IMR-90 (cell line): ENCODE measurements around the gene RASSF9. TPM values are rescaled to one million over a fixed set of nuclear protein-coding genes. Genes with fewer than 3 reads are reported as not detected.

Source experiments
- ATAC-seq: fragments of 200-7000 bp; cut with Tn5 transposase; 2 replicates; pipeline ENCODE4 v1.9.1; 2020; ENCODE audit warnings: low read depth, mild to moderate bottlenecking, moderate library complexity
- BruUV-seq: library from RNA; stranded (reverse); fragments of 400-500 nt; replicated peaks from 2 replicates; lab custom pipeline; 2021; lab: Mats Ljungman, UMichigan
- CTCF ChIA-PET: fragments of 300-600 bp; formaldehyde crosslinking; extraction: SDS; loops from one replicate; lab custom pipeline; 2021; ENCODE audit warnings: antibody characterized with exemption; lab: Yijun Ruan, JAX
- POLR2A ChIA-PET: fragments of 300-600 bp; sonication (Branson Sonifier 250); formaldehyde crosslinking; loops from one replicate; lab custom pipeline; 2022; ENCODE audit warnings: antibody characterized with exemption; ENCODE audit not compliant: unreplicated experiment; lab: Charles Lee
- DNase-seq: peaks from one replicate; pipeline ENCODE4 v3.0.0; 2013
- H2AFZ ChIP-seq: replicated peaks from 2 replicates; pipeline ENCODE3; 2013; ENCODE audit warnings: low read length, mild to moderate bottlenecking; ENCODE audit not compliant: poor library complexity
- H2AK5ac ChIP-seq: 2 replicates; pipeline ENCODE4 v1.6.1; 2013; ENCODE audit warnings: low read depth, low read length, inconsistent platforms
- H2AK9ac ChIP-seq: replicated peaks from 2 replicates; pipeline ENCODE3; 2013; ENCODE audit warnings: mild to moderate bottlenecking, low read depth, low read length, moderate library complexity; ENCODE audit not compliant: poor library complexity
- H2BK120ac ChIP-seq: 2 replicates; pipeline ENCODE4 v1.6.1; 2013; ENCODE audit warnings: low read depth, low read length, inconsistent platforms
- H2BK15ac ChIP-seq: 3 replicates; pipeline ENCODE4 v1.6.1; 2013; ENCODE audit warnings: low read depth, low read length, inconsistent platforms
- H2BK20ac ChIP-seq: 2 replicates; pipeline ENCODE4 v1.6.1; 2013; ENCODE audit warnings: low read depth, mild to moderate bottlenecking, inconsistent platforms, low read length, moderate library complexity
- H2BK5ac ChIP-seq: 2 replicates; pipeline ENCODE4 v1.6.1; 2013; ENCODE audit warnings: mild to moderate bottlenecking, low read depth, low read length, inconsistent platforms; ENCODE audit not compliant: poor library complexity, severe bottlenecking
- H3K14ac ChIP-seq: replicated peaks from 2 replicates; pipeline ENCODE4 v1.6.1; 2013; ENCODE audit warnings: low read depth, low read length, inconsistent platforms
- H3K18ac ChIP-seq: 2 replicates; pipeline ENCODE4 v1.6.1; 2013; ENCODE audit warnings: low read depth, low read length, control low read depth
- H3K23ac ChIP-seq: 2 replicates; pipeline ENCODE4 v1.6.1; 2013; ENCODE audit warnings: low read depth, low read length, inconsistent platforms
- H3K27ac ChIP-seq: 2 replicates; pipeline ENCODE4 v1.5.1; 2013; ENCODE audit warnings: mild to moderate bottlenecking, control low read depth, low read length; ENCODE audit not compliant: insufficient read depth
- H3K27me3 ChIP-seq: 2 replicates; pipeline ENCODE4 v1.6.1; 2013; ENCODE audit warnings: low read length; ENCODE audit not compliant: control insufficient read depth, insufficient read depth
- H3K36me3 ChIP-seq: 2 replicates; pipeline ENCODE4 v1.6.1; 2013; ENCODE audit warnings: low read length, mixed read lengths; ENCODE audit not compliant: control insufficient read depth, insufficient read depth
- H3K4ac ChIP-seq: 2 replicates; pipeline ENCODE4 v1.6.1; 2013; ENCODE audit warnings: low read depth, low read length, inconsistent platforms
- H3K4me1 ChIP-seq: 2 replicates; pipeline ENCODE4 v1.6.1; 2013; ENCODE audit warnings: low read length, mixed read lengths; ENCODE audit not compliant: control insufficient read depth, insufficient read depth
- H3K4me2 ChIP-seq: 2 replicates; pipeline ENCODE4 v1.6.1; 2013; ENCODE audit warnings: low read depth, mild to moderate bottlenecking, control low read depth, low read length, moderate library complexity
- H3K4me3 ChIP-seq: 2 replicates; pipeline ENCODE4 v1.5.1; 2013; ENCODE audit warnings: low read depth, mild to moderate bottlenecking, control low read depth, low read length, moderate library complexity; ENCODE audit not compliant: insufficient read depth
- H3K56ac ChIP-seq: 2 replicates; pipeline ENCODE4 v1.6.1; 2013; ENCODE audit warnings: low read length, inconsistent platforms; ENCODE audit not compliant: insufficient read depth; ENCODE audit errors: extremely low read depth
- H3K79me1 ChIP-seq, 2 experiments: 2 replicates each; pipeline ENCODE4 v1.6.1; 2013; ENCODE audit warnings: low read length in 2 of 2, inconsistent platforms in 1 of 2, low read depth in 1 of 2
- H3K9ac ChIP-seq: 2 replicates; pipeline ENCODE4 v1.6.1; 2013; ENCODE audit warnings: low read depth, low read length, control low read depth
- H3K9me1 ChIP-seq: 2 replicates; pipeline ENCODE4 v1.6.1; 2013; ENCODE audit warnings: low read length, inconsistent platforms; ENCODE audit not compliant: insufficient read depth
- H3K9me3 ChIP-seq: 2 replicates; pipeline ENCODE4 v1.6.1; 2013; ENCODE audit warnings: low read length; ENCODE audit not compliant: control insufficient read depth, insufficient read depth
- H4K20me1 ChIP-seq: 2 replicates; pipeline ENCODE4 v1.6.1; 2013; ENCODE audit warnings: low read length, inconsistent platforms; ENCODE audit not compliant: insufficient read depth
- H4K5ac ChIP-seq: 2 replicates; pipeline ENCODE4 v1.6.1; 2013; ENCODE audit warnings: mild to moderate bottlenecking, low read depth, low read length, control low read depth
- H4K8ac ChIP-seq, 2 experiments: 2 replicates each; pipeline ENCODE4 v1.6.1; 2013; ENCODE audit warnings: low read depth in 2 of 2, low read length in 2 of 2, control low read depth in 1 of 2, inconsistent platforms in 1 of 2
- H4K91ac ChIP-seq: 2 replicates; pipeline ENCODE4 v1.6.1; 2013; ENCODE audit warnings: low read depth, low read length, inconsistent platforms; ENCODE audit not compliant: insufficient read depth
- BHLHE40 ChIP-seq: fragments of 150-350 bp; IDR thresholded peaks from 2 replicates; pipeline ENCODE4 v1.6.1; 2016; ENCODE audit warnings: mild to moderate bottlenecking, low read depth, low read length
- CEBPB ChIP-seq: IDR thresholded peaks from 2 replicates; pipeline ENCODE4 v1.6.1; 2012; ENCODE audit warnings: low read depth, low read length, improper control_type of control experiment
- CHD1 ChIP-seq: IDR thresholded peaks from 2 replicates; pipeline ENCODE4 v1.6.1; 2012; ENCODE audit warnings: low read depth, low read length, improper control_type of control experiment
- CTCF ChIP-seq: conservative IDR thresholded peaks from 2 replicates; pipeline ENCODE4 v1.5.1; 2012; ENCODE audit warnings: mild to moderate bottlenecking, low read depth, low read length, improper control_type of control experiment
- ELK1 ChIP-seq: fragments of 150-350 bp; IDR thresholded peaks from 2 replicates; pipeline ENCODE4 v1.6.1; 2016; ENCODE audit warnings: low read depth, mild to moderate bottlenecking, low read length, moderate library complexity, borderline replicate concordance
- FOS ChIP-seq: fragments of 150-350 bp; IDR thresholded peaks from 2 replicates; pipeline ENCODE4 v1.6.1; 2016; ENCODE audit warnings: low read depth, low read length
- MAFK ChIP-seq: IDR thresholded peaks from 2 replicates; pipeline ENCODE4 v1.6.1; 2012; ENCODE audit warnings: low read depth, low read length, improper control_type of control experiment
- MAZ ChIP-seq: IDR thresholded peaks from 2 replicates; pipeline ENCODE4 v1.6.1; 2012; ENCODE audit warnings: low read depth, mild to moderate bottlenecking, low read length, improper control_type of control experiment, moderate library complexity, borderline replicate concordance
- MXI1 ChIP-seq: IDR thresholded peaks from 2 replicates; pipeline ENCODE4 v1.6.1; 2012; ENCODE audit warnings: low read depth, mild to moderate bottlenecking, low read length, moderate library complexity, borderline replicate concordance
- NFE2L2 ChIP-seq: fragments of 150-350 bp; IDR thresholded peaks from 2 replicates; pipeline ENCODE4 v1.6.1; 2016; ENCODE audit warnings: low read depth, mild to moderate bottlenecking, low read length
- POLR2A ChIP-seq: IDR thresholded peaks from 2 replicates; pipeline ENCODE4 v1.6.1; 2012; ENCODE audit warnings: mild to moderate bottlenecking, low read depth, low read length
- RAD21 ChIP-seq: IDR thresholded peaks from 2 replicates; pipeline ENCODE4 v1.6.1; 2012; ENCODE audit warnings: low read length, improper control_type of control experiment
- RCOR1 ChIP-seq: IDR thresholded peaks from 2 replicates; pipeline ENCODE4 v1.6.1; 2012; ENCODE audit warnings: mild to moderate bottlenecking, low read length, improper control_type of control experiment; ENCODE audit not compliant: insufficient replicate concordance
- RFX5 ChIP-seq: IDR thresholded peaks from 2 replicates; pipeline ENCODE4 v1.8.0; 2012; ENCODE audit warnings: low read depth, mild to moderate bottlenecking, low read length, moderate library complexity
- SMC3 ChIP-seq: fragments of 150-350 bp; IDR thresholded peaks from 2 replicates; pipeline ENCODE4 v1.6.1; 2016; ENCODE audit warnings: low read depth, mild to moderate bottlenecking, antibody characterized with exemption, low read length, moderate library complexity
- WGBS, 2 experiments: methylation state at CpG; one replicate each; pipeline versions ENCODE4 v1.1.5 to v1.1.7; 2013; ENCODE audit warnings: missing lambda C conversion rate in 2 of 2; ENCODE audit not compliant: insufficient read length in 1 of 2; ENCODE audit errors: extremely low coverage in 2 of 2; 5-methylcytosine and 5-hydroxymethylcytosine counted together
- dilution Hi-C: fragments of 300-500 bp; cut with HindIII; formaldehyde crosslinking; loops from one replicate; pipeline ENCODE4 v1.14.3; 2018; ENCODE audit warnings: low sequenced_read_pairs; ENCODE audit not compliant: unreplicated experiment
- in situ Hi-C: fragments of 300-500 bp; cut with MboI; formaldehyde crosslinking; loops from 3 replicates; pipeline ENCODE4 v1.14.3; 2019; ENCODE audit warnings: low sequenced_read_pairs, inconsistent platforms, mixed read lengths
- intact Hi-C: fragments of 100-400 bp; cut with micrococcal nuclease; formaldehyde crosslinking; loops from 2 replicates; pipeline ENCODE4 v1.10.0; 2022
- polyA plus RNA-seq, 3 experiments: library from polyadenylated mRNA; depleted of rRNA; stranded (reverse); fragments of >200 nt; gene quantifications; 2 replicates each; pipeline ENCODE4 v1.2.3, GENCODE V29; 2012; ENCODE audit warnings: low replicate concordance in 1 of 3
- total RNA-seq: library from RNA; depleted of rRNA; stranded (reverse); fragments of >200 nt; gene quantifications from 2 replicates; pipeline ENCODE4 v1.2.3, GENCODE V29; 2012
- TF ChIP-seq, protein P1 (sequence below): fragments of 150-350 bp; IDR thresholded peaks from 2 replicates; pipeline ENCODE4 v1.6.1; 2017; ENCODE audit warnings: mild to moderate bottlenecking, antibody characterized with exemption, low read length, low read depth

The RASSF9 gene
- total and polyA plus RNA-seq, 2 of the 4 experiments (the other 2 are of a cell fraction): 0.09 to 0.18 TPM

DNA sequence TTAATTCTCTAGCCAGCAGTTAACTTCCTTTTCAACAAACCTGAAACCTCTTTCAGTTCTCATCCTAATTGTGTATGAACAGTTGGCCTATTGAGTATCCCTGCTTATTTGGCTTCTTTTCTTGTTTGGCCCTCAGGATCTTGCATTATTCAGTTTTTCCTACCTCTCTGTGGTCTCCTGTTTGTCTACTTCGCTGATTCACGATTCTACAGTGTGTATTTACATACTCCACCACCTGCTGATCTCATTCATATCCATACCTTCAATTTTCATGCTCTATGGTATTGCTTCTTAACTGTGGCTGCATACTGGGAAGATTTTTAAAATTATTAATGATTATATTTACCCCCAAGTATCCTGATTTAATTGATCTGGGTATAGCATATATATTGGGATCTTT is 56.4 kb downstream of the RASSF9 start:
- Histone ChIP-seq H3K4ac (no peak overlapping the region), H4K5ac (no peak overlapping the region), H3K4me3 (no peak overlapping the region), H3K23ac (no peak overlapping the region), H3K4me2 (no peak overlapping the region), H4K91ac (no peak overlapping the region), H3K27ac (no peak overlapping the region), H3K14ac (no peak overlapping the region), H3K9me1 (no peaks in the 10 kb centered on the region), H3K4me1 (no peaks in the 10 kb centered on the region), H3K36me3 (no peaks in the 10 kb centered on the region), H4K8ac (no peak overlapping the region), H2BK20ac (no peak overlapping the region), H4K20me1 (no peaks in the 10 kb centered on the region), H2AK5ac (no peak overlapping the region), H2BK120ac (no peak overlapping the region), H3K79me1 (no peaks in the 10 kb centered on the region), H2BK15ac (no peak overlapping the region), H2AFZ (no peak overlapping the region), H2AK9ac (no peak overlapping the region), H3K56ac (no peak overlapping the region), H3K9ac (no peak overlapping the region), H3K18ac (no peak overlapping the region), H2BK5ac (no peak overlapping the region), H3K27me3 (no peaks in the 10 kb centered on the region), H3K9me3 (no peaks in the 10 kb centered on the region)
- intact Hi-C loops (no loop called here), in situ Hi-C loops (no loop called here), dilution Hi-C loops (no loop called here)
- DNase-seq (no peak), ATAC-seq (no peak)
- WGBS, 2 experiments: no CpG with 5 or more reads among the region's 2 CpGs
- ChIA-PET CTCF (no interaction called here), POLR2A (no interaction called here)
- BruUV-seq: no TSS peak
- no peak for TF ChIP-seq MAZ
- no peak for TF ChIP-seq MAFK
- TF ChIP-seq ELK1: no peak
- TF ChIP-seq RCOR1: no peak
- TF ChIP-seq CEBPB: no peak
- no peak for TF ChIP-seq MXI1
- no peak for TF ChIP-seq CHD1
- TF ChIP-seq, protein P1, sequence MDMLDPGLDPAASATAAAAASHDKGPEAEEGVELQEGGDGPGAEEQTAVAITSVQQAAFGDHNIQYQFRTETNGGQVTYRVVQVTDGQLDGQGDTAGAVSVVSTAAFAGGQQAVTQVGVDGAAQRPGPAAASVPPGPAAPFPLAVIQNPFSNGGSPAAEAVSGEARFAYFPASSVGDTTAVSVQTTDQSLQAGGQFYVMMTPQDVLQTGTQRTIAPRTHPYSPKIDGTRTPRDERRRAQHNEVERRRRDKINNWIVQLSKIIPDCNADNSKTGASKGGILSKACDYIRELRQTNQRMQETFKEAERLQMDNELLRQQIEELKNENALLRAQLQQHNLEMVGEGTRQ: no peak
- TF ChIP-seq BHLHE40: no peak
- TF ChIP-seq FOS: no peak
- TF ChIP-seq CTCF: no peak
- no peak for TF ChIP-seq NFE2L2
- no peak for TF ChIP-seq RAD21
- TF ChIP-seq POLR2A: no peak
- TF ChIP-seq RFX5: no peak
- TF ChIP-seq SMC3: no peak
